ENCODE results near the gene HIVEP2.
A peak's percentile ranks its signal among the peaks of the same experiment; 100 is the strongest.

The HIVEP2 gene

GRCh38 chr6:142944124-142945048 is 590 bp downstream of the HIVEP2 start:
- peak; percentile 88 for DNase-seq

GRCh38 chr6:142943711-142944123 is 1.3 kb downstream of the HIVEP2 start:
- DNase-seq = peak; percentile 44

GRCh38 chr6:142942805-142943227 is 2.2 kb downstream of the HIVEP2 start:
- DNase-seq = peak; percentile 48

- no peak for DNase-seq
These were observed 2.7 kb downstream of the HIVEP2 start for GRCh38 chr6:142942238-142942637.

- no peak for DNase-seq
These were observed 4.0 kb downstream of the HIVEP2 start for GRCh38 chr6:142941018-142941417.

- DNase-seq = peak; percentile 68
These were observed 4.5 kb downstream of the HIVEP2 start for GRCh38 chr6:142940487-142940886.

GRCh38 chr6:142938510-142938909 is 6.5 kb downstream of the HIVEP2 start:
- no peak for DNase-seq

GRCh38 chr6:142937986-142938385 is 7.0 kb downstream of the HIVEP2 start:
- DNase-seq = no peak

GRCh38 chr6:142935553-142936517 is 9.1 kb downstream of the HIVEP2 start:
- DNase-seq = no peak

- DNase-seq = no peak
These were observed 10.4 kb downstream of the HIVEP2 start for GRCh38 chr6:142934599-142934998.

- no peak for DNase-seq
These were observed 10.9 kb downstream of the HIVEP2 start for GRCh38 chr6:142934106-142934505.

- DNase-seq = no peak
These were observed 11.3 kb downstream of the HIVEP2 start for GRCh38 chr6:142933701-142934100.

- DNase-seq = no peak
These were observed 12.1 kb downstream of the HIVEP2 start for GRCh38 chr6:142932889-142933288.

- peak; percentile 36 for DNase-seq
These were observed 15.1 kb downstream of the HIVEP2 start for GRCh38 chr6:142929751-142930358.

- DNase-seq = no peak
These were observed 17.1 kb downstream of the HIVEP2 start for GRCh38 chr6:142927904-142928303.

- DNase-seq = no peak
These were observed 17.8 kb downstream of the HIVEP2 start for GRCh38 chr6:142927271-142927580.

GRCh38 chr6:142926494-142927270 is 18.3 kb downstream of the HIVEP2 start:
- DNase-seq = peak; percentile 93

- DNase-seq = no peak
These were observed 18.8 kb downstream of the HIVEP2 start for GRCh38 chr6:142926177-142926493.

- no peak for DNase-seq
These were observed 19.3 kb downstream of the HIVEP2 start for GRCh38 chr6:142925575-142926110.

GRCh38 chr6:142918339-142919042 is 26.5 kb downstream of the HIVEP2 start:
- DNase-seq = peak; percentile 21

GRCh38 chr6:142916881-142917280 is 28.1 kb downstream of the HIVEP2 start:
- no peak for DNase-seq

All from EL (cell line).